GM19452 (cell line): Measurements from ENCODE around the gene COPS8.

ENCODE experiments used
- ATAC-seq: cut with Tn5 transposase; IDR thresholded peaks from one replicate; pipeline ENCODE4 v1.9.1; 2021; ENCODE audit not compliant: unreplicated experiment

COPS8 gene

DNA sequence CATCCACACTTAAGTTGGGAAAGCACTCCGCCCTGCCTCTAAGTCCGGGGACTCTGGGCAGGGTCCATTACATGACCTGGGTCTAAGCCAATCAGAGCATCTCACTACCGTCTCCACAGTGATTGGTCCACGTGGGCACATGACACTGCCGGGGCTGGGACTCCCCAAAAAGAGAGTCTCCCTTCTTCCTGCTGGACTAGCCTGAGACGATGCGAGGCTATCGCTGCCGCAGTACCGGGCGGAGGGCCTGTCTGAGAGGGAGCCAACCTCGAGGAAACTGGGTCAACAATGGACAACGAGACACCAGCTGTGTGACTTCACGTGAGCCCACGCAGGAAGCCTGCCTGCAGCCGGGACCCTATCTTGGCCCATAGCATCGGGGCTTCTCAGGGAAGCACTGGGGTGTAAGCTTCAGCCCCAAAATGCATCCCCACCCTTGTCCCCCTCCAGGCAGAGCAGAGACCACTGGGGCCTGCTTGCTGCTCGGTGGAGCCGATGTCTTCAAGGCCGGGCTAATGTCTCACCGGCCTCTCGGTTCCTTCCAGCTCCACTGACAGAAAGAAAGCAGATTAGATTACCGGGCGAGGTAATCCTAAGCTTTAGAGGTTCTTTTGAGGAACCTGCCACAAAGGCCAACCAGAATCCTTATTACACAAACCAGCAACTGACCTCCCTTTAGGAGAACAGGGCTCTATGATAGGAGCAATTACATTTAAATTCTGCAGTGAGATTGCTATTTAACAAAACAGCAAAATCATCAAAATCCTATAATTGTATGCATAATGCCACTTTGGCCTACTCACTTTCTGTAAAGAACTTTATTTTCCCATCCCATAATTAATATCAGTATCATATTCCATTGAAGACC is 21.3 kb upstream of the COPS8 start:
- ATAC-seq: no peak

DNA sequence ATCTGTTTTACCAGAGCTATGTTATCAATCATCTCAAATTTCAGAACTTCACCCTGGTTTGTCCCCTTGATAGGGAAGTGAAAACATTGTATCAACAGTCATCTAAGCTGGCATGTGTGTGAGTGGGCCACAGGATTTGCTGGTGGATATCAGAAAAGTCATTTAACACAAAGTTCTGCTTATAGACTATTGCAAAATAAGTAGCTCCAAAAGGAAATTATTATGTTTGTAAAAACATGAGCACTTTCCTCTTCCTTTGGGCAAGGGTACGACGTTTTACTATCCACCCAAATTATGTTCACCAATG is 20.7 kb upstream of the COPS8 start:
- no peak for ATAC-seq

DNA sequence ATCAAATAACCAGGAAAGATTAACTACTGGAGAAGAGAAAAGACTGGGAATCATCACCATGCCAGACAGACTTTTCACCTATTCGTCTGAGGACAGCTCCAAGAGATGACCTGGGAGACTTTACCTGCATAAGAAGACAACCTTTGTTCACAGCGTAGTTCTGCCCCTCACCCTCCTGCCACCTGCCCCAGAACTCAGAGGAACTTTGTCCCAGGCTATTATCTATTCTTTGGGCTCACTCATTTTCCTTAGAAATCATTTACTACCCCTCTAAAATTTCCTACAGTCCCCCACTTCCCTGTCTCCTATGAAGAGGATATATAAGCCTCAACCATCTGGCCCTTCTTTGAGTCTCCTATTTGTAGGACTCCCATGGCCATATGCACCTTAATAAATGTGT is 19.3 kb upstream of the COPS8 start:
- ATAC-seq: no peak

DNA sequence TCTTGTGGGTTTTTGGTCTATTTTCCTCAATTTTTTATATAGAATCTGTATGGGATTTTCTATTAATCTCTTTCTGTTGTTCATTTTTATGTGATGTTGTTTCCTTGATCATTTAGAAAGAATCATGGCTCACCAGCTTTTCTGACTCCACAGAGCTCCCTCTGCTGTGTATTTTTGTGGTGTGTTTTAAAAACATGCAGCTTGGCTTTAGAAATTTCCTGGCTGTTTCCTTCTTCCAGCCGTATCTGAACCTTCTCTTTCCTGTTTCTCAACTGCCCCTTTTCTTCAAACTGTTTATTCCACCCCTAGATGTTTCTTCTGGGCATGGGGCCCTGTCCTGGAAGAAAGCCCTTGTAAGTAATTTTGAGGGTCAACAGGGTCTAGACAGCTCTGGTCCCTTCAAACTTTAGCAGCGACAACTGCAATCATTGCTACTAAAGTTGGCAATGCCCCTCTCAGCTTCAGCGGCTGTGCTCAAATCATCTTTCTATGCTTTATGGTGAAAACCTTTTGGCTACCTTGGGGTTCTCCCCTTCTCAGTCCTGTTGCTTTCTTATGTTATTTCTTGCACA is 17.6 kb upstream of the COPS8 start:
- ATAC-seq: no peak

DNA sequence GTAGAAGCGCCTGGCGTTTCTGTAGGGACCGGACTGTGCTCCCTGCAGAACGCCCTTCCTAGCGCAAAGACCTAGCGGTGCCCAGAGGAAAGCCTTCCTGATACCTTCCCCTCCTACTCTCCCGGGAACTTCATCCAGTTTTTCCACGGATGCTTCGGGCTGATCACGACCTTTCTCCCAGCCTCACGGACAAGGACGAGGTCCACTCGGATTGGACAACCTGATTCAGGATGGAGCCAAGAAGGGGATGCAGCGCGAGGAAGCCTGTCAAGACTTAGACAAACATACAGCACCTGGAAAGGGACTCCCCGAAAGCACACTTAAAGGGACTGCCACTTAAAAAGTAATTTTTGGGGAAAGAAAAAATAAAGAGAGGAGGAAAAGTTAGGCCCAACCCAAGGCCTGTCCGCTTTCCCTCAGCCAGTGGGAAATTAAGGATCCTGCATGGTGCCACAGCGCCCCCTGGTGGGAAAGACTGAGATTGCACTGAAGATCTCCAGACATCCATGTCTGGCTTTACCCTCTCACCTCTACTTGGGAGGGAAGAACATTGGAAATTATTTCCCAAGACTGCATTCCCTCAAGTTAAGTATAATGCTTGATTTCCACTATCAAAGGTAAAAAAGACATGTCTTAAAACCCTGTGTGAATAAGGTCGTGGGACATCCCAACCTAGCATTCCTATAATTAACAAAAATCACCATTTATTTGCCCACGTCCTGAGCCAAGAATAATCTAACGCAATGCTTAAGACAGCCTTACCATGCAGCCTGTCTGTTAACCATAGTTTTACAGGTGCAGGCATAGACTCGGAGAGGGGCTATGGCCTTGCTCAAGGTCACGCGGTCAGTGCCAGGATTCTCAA is 13.4 kb upstream of the COPS8 start:
- ATAC-seq: peak; percentile 70

DNA sequence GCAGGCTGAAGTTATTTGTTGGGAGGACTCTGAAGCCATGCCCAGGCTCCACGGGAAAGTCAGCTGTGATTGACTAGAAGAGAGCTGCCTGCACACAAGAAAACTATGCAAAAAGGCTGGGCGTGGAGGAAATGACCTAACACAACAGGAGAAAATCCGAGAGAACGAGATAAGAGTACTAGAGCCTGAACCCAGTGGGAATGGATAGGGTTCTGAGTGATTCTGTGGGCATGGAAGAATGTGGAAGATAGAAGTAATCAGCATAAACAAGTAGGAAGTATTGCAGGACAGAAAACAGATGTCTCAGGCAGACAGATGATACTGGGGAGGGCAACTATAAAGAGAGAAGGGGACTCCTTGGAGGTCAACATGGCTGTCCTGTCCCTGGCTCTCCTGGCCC is 12.1 kb upstream of the COPS8 start:
- no peak for ATAC-seq

DNA sequence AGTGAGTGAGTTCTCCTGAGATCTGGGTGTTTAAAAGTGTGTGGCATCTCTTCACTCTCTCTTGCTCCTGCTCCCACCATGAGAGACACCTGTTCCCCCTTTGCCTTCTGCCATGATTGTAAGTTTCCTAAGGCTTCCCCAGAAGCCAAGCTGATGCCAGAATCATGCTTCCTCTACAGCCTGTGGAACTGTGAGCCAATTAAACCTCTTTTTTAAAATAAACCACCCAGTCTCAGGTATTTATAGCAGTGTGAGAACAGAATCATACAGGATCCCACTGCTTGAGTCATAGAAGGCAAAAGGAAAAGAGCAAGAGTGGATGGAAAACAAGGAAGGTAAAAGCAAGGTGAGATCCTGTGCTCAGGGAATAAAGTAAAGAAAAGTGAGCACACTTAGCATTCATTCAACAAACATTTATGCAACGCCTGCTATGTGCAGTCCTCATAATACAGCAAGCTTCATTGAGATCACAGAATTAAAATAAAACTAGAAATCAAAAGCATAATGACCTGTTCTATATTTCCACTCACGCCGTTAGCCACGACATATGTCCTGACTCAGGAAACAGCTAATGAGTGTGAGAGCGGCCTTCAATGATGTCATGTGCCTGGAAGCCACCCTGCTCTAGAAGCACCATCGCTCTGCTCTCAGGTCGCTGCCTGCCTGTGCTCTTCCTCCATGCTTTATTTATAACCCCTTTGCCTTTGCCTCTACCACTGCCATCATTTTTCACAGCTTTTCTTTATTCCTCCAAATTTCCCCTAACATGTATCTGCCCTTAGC is 11.3 kb upstream of the COPS8 start:
- ATAC-seq: no peak

DNA sequence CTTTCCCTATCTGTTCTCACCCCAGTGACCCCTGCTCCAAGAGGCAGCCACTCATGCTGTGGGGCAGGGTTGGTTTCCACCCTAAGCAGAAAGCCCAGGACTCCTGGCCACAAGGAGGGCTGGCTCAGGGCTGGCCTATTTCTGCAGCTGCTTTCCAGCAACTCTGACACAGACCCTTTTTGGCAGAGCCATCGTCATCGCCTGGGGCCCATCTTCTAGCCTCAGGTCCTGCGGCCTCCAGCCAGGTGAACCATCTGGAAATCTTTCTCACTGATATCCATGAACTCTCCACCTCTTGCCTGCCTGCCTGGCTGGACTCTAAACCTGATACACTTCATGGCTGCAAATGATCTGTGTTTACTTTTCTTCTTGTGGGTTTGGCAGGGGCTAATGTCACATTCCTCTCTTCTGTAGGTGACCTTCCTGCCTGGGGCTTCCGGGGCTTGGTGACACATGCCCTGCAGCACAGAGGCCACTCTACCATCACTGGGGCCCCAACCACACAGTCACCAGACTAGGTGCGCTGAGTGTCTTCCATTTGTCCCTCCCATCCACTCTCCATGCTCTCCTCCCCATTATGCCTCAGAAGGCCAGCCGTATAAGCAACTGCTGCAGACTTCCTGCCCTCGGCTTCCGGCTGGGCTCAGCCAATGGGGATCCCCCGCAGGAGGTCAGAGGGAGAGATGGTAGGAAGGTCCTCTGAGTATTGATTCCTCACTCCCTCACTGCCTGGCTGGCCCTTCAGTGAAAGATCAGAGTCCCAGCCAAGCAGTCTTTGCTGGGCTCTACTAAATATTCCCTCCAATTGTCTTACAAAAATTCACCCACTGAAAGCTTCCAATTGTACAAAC is 9.7 kb upstream of the COPS8 start:
- ATAC-seq: no peak

DNA sequence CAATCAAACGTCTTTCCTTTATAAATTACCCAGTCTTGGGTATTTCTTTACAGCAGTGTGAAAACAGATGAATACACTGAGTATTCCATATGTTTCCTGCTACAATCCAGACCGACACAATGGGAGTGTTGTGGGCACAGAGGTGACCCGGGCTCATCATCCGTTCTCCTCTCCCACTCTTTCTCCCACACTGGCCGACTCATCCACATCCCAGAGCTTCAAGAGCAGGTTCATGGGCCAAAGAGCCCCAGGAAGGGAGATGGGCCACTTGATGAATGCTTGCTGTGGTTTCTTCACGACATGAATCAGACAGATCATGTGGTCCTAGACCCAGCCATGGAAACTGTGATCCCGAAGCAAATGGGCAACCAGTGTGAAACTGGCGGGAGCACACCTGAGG is 4.1 kb upstream of the COPS8 start:
- ATAC-seq: no peak

DNA sequence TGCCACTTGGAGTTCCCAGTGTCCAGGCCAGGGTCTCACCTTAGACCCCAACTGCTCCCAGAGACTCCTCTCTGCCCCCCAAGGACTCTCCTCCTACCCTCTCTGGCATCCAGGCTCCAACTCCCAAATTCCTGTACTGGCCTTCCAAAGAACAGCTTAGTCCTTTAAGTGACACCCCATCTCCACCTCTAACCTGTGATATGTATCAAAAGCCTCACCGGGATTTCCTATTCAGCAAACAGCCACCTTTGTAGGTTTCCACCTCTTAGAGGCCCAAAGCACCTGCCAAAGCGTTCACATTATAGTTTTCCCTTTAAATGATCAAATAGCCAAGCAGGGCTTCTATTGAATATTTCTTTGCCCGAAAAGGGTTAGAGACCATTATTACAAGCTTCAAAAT is 2.7 kb upstream of the COPS8 start:
- ATAC-seq: no peak

DNA sequence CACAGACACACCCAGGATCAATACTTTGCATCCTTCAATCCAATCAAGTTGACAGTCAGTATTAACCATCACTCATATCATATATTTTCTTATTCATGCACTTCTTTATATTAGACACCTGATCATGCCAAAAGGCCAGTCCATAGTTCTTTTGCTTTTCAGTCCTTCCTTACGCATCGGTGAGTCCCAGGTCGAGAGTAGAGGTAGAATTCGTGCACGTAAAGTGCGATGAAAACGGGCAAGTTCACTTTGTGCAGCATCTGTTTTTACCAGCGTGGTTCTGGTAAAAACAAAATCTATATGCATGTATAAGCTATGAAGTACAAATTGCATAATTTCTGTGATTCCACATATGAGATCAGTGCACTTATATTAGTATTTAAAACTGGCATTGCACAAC is 1.2 kb upstream of the COPS8 start:
- no peak for ATAC-seq

DNA sequence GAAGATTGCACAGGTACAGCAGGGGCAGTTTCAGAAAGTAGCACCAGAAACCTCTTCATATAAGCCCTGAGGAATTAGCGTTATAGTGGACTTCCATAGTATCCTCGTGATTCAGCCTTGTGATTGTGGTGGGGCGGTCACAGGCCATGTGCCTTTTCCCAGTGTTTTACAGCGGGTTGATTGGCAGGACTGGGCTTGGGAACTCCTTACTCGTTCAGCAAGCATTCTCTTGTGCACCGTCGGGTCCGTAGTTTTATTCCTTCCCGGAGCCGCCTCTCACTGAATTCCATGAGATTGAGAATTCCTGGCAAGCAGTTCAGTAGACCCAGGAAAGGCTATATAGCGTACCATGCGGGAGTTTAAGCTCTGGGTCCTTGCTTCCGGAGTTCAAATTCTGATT is 5.2 kb downstream of the COPS8 start:
- no peak for ATAC-seq

DNA sequence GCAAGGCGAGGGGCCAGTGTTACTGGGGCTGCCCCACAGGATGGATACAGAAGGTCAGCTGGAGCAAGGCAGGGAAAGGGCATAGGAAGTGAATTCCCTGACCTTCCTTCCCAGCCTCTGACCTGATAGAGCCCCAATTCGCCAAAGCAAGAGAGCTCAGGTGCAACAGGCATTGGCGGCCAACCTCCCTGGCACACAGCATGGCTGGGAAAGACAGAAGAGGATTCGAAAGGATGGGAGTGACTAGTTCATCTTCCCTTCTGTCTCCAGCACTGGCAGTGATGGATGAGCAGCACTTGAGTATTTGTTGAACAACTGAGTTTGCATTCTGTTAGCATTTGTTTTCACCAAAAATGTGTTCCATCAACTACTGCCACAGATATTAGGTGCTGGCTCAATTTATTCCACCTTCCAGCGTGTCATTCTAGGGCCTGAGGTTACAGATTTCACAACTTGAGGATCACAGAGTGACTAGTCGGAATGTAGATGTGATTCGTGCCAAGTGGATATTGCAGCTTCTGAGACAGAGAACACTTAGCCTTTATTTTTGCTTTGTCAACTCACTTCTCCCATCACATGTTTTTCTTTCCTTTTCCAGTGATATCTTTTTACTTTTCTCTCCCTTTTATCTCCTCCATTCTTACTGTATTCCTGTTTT is 6.2 kb downstream of the COPS8 start:
- no peak for ATAC-seq

DNA sequence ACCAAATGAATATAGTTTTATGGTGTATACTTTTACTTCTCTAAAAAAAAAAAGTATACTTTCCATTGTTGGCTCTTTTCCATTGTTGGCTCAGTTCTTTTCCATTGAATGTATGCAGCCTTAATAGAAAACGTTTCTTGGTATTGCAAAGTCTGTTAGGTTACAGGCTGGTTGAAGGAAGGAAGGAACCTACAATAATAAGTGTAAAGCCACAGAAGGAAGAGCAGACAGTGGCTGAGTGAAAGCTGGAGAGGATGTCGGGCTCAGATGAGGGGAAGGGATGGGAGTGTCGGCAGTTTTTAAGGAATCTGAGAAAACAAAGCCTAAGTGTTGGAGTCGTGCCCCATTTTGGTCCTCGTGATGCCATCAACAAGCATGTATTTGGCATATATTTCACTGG is 6.8 kb downstream of the COPS8 start:
- ATAC-seq: no peak

DNA sequence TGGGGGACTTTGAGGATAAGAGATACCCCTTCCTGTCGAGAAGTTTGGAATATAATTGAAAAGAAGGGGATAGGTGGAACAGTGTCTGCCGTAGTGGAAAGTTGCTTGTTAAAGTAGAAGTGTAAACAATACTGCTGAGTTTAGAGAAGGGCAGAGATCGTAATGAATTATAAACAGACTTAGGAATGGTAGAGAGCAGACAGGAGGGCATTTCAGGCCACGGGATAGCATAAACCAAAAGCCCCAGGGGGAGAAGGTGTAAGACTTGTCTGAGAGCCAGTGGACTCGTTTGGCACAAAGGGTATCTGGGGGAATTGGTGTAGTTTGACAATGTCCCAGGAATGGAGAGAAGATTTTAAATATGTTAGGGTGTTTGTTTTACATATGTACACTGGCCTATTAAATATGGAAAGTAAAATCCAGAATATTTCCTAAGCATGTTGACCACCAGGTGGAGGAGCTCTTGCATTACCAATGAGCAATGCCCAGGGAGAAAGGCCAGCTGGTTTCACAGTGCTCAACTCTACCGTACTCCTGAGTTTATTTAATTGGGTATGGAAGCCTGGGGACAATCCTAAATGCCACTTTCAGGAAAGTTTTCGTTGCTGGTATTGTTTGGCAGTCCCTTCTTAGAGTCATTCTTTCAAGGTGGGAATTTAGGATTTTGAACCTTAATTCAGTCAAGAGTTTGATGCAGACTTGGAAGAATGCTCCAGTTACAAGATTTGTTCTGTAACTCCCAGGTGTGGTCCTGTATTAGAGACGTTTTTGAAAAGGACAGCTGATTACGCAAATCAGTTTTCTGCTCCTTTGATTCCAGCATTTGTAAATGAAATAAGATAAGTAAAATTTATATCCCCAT is 7.5 kb downstream of the COPS8 start:
- no peak for ATAC-seq

DNA sequence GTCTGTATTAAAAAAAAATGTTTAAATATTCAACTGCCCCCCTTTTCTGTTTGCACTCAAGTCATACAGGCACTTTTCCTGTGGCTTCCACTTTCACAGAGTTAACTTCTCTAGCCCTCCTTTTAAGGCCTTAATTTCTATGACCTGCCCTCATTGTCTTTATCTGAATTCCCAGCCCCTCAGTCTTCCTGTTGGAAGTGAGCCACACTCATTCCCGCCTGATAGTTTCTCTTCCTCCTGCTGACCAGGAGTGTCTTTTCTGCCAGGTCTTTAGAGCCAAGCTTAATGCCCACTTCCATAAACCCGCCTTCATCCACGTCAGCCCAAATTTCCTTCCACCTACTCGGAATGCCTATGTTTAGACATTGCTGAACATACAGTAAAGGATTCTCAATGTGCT is 10.5 kb downstream of the COPS8 start:
- no peak for ATAC-seq

DNA sequence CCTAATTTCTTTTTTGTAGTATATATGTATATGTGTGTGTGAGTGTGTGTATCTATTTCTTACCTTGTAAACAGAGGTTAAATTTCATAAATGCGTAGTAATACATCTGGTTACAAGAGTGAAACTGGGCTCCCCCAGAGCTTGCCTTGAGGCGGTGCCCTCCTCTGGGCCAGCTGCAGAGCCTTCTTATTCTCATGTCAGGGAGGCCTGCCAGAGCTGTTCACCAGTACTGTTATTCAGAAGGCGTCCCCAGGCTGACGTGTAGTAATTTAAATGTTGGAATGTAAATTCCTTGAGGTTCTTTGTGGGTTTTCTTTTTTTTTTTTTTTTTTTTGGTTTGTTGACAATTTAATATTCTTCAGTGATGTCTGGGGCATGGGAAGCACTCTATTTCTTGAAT is 11.2 kb downstream of the COPS8 start:
- ATAC-seq: no peak

DNA sequence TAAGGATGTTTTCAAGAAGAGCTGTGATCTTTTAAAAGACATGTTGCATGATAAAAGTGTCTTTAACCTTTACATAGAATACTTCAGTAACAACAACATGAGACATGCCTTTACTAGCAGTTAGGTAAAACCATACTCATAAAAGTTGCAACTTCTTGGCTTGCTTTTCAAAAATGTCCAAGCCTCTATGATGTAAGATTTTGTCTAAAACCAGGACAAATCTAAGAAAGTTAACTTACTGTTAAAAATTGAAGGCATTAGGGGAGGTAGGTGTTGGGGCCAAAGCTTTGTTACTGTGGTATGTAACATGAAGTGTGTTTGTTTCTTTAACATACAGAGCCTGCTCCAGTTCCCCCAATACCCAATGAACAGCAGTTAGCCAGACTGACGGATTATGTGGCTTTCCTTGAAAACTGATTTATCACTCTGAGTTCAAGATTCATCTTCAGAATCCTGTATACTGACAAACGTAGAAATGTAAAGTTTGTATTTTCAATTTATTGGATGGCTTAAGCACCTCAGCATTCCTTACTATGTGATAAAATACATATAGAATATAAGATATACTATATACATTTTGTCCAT is 11.7 kb downstream of the COPS8 start:
- ATAC-seq: no peak
